ENCODE data around the gene ABI3. TPM values are rescaled to one million over a fixed set of nuclear protein-coding genes. Genes with fewer than 3 reads are reported as not detected.

Gene ABI3
- polyA plus RNA-seq, 10 donors: 3.0 to 5.4 (median 4.0) TPM

DNA sequence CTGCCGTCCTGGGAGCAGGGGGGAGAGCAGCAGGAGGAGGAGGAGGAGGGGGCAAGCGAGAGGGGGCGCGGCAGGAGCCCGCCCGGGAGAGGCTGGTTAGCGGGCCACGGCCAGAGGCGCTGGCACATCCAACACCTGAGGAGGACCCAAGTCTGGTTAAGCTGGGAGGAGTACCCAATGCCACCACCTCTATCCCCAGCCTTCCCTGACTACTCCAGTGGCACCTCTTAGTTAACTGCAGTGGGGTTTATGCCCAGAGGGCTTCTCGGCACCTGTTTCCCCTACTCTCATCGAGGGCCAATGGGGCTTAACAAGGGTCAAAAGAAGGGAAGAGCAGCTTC is 14.5 kb downstream of the ABI3 start:
- no peak for DNase-seq

DNA sequence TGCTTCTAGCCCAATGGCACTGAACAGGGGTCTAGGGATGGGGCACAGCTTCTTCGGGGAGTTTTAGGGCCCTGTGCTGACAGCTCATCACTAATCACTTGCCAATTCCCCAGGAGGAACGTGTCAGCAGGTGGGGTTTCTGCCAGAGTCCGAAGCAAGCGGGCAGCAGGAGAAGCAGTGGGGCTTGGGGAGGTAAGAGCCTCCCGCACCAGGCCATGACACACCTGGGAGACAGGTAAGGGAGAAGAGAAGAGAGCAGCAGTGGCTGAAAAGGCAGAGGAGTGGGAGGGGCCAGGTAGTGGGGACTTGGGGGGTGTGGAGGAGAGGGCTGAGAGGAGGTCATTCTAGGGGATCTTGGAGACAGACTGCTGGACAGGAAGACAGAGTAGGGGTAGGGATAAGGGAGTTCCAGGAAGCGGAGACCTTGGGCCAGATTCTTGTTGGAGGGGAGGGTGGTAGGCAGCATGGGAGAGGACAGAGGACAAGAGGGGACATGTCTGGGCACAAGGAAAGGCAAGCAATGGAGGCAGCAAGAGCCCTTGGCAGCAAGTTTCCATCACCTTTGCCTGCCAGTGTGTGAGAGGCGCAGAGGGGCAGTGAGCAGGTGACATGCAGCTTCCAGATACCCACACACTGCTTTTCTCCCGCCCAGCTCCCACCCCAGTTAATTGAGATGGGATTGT is 15.2 kb downstream of the ABI3 start:
- no peak for DNase-seq

DNA sequence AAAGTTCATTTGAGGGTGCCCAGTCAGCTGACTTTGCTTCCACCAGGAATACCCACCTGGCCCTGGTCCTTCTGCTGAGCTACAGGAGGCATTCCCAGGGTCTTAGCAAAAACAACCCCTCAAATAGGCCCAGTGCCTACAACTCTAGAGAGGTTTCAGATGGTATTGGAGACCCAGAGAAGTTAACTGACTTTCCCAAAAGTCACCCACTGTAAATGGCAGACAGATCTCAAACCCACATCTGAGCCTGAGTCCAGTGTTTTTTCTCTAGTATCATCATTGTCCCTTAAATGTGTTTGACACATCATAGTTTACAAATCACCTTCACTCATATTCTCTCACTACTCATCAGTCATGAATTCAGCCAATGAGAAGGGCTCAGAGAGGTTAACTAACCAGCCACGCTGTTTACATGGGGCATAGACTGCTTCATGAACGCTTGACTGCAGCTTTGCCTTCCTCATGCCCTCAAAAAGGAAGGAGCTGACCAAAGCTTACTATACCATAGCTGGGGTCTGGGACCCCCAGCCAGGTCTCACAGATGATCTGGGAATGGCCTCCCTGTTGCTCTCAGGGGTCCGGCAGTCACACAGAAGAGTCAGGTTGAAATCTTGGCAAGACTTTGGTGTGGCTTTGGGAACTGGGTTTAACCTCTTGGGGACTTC is 16.4 kb downstream of the ABI3 start:
- no peak for DNase-seq

DNA sequence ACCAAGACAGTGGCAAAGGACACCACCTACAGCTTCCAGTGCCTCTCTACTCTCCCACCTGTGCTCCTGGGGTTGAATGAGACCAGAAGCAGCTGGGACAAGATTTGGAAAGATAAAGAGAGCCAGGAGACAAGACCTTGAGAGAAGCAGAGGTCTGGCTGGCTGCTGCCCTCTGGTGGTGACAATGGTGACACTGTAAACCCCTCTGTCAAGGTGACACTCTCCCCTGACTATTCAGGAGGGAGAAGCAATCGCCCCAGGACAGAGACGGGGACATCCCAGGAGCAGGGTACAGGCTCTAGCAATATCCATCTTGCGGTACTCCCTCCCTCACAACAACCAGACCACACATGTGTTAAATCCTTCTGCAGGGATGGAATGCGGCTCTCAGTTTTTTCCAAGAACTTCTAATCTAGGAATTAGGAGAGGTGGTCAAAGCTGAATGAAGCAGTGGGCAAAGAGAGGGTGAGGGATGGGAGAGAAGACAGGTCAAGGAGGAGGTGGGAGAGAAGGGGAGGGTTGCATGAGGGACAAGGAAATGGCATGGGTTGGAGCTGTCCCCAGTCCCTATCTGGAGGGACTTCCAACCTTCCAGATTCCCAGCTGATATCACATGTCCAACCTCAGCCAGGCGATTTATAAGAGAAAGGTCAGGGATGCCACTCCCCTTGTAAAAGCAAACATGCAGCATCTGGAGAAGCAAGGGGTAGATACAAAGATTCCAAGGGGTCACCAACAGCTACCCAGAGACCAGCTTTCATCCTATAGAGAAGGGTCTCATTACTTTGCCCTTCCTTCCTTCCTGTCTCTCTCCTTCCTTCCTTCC is 17.1 kb downstream of the ABI3 start:
- peak in 2 of 3 donors; percentile 63 to 78 for DNase-seq

DNA sequence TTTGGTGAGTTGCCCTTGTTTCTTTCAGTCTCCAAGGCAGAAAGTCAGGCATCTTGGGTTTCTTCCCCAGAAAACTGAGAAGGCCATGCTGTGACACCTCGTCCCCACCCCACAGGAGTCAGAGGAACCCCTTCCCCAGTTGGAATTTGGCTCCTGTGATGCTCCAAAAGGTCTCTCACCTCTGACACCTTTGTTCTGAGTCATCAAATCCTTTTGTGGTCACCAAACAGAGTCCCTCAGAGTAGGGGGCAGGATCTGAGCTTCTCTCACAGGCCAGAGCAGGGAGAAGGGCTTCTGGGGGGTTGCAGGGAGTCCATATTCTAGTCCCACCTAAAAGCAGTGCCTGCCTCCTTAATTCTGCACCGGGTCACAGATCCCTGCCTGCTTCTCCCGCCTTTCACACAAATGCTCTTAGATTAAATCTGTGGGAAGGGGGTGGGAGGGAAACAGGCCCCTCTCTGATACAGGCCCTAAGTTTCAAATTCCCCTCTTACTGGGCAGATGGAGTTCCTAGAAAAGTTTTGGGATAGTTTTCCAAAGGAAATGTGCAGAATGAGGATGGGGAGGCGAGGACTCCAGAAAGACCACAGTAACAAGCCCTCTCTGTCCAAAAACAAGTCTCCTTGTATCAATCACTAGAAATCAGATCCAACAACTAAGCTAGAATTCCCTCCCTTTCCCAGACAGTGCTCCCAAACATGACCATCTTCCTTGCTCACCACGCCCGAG is 18.7 kb downstream of the ABI3 start:
- DNase-seq: peak in 1 of 3 donors; percentile 3

DNA sequence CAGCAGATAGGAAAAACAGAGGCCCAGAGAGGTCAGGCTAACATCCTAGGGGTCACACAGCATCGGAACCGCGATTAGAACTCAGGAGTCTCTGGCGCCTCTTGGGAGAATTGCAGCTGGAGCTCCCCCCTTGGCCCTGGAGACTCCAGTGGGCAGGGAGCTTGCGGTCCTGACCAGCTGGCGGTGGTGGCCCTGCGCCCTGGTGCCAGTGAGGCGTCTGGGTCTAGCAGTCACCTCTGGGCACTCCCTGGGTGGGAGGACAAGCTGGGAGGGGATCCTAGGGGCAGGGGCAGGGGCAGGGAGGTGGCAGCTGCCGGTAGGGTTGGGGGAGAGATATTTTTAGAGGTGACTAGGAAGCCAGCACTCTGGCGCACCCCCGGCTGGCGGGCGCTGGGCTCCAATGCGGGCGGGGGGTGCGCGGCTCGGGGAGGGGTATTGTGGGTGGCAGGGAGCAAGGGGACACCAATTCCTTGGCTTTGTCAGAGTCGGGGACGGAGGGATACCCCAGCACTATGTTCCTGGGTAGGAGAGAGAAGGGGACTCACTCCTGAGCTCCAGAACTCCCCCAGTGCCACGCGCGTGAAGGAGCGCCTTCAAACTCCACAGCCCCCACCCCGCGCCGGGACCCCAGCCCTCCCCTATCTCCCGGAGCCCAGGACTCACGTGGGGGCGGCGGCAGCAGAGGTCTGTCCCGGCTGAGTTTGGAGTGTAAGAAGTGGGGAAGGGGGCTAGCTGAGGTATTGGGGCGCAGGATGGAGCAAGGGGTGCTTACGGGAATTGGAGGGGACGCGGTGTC is 19.5 kb downstream of the ABI3 start:
- DNase-seq: peak in 1 of 3 donors; percentile 14

DNA sequence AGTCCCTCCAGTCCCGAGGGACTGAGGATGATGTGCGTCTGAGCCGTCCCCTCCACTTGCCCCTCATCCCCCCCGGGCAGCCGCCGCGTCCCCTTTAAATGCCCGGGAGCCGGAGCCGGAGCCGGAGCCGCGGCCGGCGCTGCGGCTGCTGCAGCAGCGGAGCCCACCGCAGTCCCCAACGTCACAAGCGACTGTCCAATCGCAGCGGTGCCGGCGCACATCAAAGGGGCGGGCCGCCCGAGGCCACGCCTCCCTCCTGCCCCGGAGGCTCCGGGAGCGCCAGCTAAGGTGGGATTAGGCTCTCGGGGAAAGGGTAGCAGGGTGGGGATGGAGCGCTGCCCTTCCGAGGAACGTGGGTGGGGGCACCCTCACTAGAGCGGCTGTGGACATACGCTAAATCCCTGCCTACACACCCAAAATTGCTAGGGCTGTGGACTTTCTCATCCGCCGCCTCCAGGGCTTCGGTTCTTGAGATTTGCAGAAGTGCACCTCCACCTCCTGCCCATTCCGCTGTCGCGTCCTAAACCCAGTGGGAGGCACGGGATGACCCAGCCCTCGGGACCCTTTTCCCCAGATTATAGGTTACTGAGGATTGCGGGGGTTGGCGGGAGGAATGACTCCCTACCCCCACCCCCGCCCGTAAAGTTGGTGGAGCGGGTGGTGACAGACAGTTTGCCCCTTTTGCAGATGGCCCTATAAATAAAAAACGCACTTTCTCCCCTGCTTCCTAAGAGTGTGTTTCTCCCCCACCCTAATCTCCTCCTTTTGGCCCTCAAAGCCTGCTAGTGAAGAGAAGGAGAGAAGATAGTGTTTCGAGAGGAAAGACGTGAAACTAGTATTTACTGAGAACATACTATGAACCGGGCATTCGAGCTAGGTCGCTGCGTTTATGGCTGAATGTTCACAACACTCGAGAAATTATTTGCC is 20.4 kb downstream of the ABI3 start, which contains the start of gene PHOSPHO1:
TSS of gene PHOSPHO1 (minus strand) at position 152 of the 927 bp plus-strand sequence. CDS start 4,096 bp downstream, outside the sequence.
- peak; percentile 71 to 92 (median 85) for DNase-seq

DNA sequence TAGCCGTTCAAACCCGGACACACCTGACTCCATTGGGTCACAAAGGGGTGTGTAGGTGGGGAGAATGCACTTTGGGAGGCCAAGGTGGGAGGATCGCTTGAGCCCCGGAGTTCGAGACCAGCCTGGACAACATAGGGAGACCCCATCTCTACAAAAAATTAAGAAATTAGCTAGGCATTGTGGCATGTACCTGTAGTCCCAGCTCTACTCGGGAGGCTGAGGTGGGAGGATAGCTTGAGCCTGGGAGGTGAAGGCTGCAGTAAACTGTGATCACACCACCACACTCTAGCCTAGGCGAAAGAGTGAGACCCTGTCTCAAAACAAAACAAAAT is 21.0 kb downstream of the ABI3 start:
- peak in 1 of 3 donors; percentile 0 for DNase-seq

DNA sequence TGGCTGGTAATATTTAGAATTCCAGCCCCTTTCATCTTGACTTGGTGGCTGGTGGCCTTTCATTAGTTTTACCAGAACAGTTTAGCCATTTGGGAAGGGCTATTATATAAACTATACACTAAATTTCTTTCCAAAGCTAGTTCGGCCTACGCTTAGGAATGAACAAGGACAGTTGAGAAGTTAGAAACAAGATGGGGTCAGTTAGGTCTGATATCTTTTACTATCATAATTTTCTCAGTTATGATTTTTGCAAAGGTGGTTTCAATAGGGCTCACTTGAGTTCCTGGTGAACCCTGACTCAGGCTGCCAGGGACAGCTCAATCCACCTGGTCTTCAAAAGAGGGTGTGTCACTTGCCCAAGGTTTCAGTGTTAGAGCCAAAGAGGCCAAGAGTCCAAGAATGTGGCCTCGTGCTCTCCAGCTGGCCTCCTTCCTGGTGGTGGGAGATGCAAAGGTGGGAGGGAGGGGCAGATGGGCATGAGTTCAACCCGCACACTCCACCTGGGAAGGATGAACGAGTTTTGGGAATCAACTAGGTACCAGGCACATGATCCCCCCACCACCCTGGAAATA is 24.1 kb downstream of the ABI3 start:
- no peak for DNase-seq

DNA sequence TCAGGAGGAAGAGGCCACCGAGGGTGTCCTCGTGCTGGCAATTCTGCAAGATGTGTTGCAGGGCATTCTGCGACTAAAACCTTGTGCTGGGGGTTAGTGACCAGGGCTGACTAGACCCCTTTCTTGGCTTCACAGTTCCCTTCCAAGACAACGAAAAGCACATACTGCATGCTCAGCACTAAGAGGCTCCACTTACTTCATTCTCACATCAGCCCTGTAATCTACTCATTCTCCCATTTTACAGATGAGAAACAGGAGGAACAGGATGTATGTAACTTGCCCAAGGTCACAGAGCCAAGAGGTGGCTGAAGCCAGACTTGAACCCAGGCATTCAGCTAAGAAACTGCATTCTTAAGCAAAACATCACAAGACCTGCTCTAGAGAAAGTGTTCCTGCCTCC is 25.4 kb downstream of the ABI3 start:
- no peak for DNase-seq

DNA sequence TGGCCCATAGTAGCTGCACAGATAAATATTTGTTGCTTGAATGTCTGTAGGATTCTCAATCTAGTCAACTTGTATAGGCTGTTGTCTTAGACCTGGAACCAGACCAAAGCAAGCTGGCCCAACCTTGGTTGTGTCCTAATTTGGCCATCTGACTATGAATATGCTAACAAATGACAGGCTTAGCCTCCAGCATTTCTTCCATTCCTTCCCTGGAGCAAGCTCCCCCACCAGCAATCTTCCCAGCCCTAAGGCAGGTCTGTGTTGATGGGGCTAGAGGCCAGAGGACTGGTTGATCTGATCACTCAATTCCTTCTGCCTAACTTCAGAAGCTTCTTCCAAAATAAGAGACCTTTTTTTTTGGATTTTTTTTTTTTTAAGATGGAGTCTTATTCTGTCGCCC is 29.5 kb downstream of the ABI3 start:
- DNase-seq: no peak

DNA sequence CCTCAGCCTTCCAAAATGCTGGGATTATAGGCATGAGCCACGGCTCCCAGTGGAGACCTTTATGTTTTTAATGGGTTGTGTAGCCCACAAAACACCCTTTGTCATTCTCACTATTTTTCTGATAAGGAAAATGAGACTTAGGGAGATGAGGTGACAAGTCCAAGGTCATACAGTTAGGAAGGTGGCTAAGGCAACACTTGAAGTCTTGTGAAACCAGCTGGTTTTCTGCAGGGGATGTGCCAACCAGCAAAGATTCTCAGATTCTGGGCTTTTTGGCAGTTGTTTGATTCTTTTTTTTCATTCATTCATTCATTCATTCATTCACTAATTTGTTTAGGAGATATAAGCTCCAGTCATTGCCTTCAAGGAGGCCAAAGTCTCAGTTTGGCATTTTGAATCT is 30.1 kb downstream of the ABI3 start:
- DNase-seq: no peak

DNA sequence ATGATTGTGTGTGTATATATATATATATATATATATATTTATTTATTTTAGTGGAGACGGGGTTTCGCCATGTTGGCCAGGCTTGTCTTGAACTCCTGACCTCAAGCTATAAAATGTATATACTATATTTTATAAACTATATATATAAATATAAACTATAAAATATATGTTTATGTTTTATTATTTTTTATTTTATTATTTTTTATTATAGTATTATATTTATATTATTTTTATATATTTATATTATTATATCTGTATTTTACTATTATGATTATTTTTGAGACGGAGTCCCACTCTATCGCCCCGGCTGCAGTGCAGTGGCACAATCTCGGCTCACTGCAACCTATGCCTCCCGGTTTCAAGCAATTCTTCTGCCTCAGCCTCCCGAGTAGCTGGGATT is 30.5 kb downstream of the ABI3 start:
- DNase-seq: no peak

DNA sequence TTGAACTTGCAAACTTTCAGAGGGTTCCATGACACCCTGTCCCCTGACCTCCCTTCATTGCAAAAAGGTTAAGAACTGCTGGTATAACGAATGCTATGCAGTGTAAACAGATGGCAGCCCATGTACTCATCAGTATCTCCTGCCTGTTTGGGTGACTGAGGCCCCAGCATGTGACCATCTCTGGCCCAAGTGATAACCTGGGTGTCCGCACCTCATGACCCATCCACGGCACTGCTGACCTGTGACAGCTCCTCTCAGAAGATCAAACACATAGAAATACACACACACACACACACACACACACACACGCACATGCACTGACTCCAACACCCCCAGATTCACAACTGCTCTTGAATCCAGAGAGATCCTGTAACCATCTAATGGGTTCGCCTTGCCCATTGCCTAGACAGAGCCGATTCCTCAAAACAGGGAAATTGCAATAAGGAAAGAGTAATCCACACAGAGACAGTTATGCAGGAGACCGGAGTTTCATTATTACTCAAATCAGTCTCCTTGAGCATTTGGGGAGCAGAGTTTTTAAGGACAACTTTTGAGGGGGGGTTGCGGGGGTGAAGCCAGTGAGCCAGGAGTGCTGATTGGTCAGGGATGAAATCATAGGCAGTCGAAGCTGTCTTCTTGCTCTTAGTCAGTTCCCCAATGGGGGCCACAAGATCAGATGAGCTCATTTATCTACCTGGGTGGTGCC is 31.3 kb downstream of the ABI3 start:
- no peak for DNase-seq

DNA sequence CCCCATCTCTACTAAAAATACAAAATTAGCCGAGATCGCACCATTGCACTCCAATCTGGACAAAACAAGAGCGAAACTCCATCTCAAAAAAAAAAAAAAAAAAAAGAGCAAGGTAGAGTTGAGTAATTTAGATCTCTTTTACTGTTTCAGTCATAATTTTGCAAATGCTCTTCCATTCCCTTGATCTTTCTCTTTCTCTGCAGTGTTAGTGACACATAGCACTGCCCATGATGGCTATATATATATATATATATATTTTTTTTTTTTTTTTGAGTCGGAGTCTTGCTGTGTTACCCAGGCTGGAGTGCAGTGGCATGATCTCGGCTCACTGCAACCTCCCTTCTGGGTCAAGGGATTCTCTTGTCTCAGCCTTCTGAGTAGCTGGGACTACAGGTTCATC is 32.3 kb downstream of the ABI3 start:
- DNase-seq: no peak

DNA sequence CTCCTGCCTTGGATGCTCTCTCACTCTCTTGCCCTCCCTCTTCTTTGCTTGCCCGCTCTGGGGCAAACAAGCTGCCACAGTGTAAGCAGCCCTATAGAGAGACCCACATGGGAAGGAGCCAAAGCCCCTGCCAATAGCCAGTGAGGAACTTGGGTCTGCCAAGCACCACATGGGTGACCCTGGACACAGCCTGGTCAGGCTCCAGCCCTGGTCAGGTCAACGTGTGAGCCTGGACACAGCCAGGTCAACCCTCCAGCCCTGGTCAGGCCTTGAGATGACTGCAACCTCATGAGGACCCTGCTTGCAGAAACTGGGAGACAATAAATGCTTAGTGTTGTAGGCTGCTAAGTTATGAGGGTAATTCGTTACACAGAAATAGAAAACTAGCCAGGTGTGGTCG is 34.3 kb downstream of the ABI3 start:
- no peak for DNase-seq

DNA sequence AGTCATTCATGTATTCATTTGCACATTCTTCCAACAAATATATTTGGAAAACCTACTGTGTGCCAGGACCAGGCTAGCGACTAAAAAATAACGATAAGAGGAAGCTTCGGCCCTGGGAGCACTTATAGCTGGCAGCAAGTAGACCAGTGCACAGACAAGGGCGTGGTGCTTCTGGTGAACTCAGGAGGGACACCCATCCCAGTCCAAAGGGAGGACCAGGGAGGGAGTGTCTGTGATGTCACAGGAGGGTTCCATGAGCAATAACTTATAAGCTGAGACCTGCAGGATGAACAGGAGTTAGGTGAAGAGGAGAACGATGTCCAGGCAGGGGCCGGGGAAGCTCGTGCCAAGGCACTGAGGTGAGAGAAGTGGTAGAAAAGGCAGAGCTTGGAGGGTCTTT is 37.4 kb downstream of the ABI3 start:
- DNase-seq: no peak

DNA sequence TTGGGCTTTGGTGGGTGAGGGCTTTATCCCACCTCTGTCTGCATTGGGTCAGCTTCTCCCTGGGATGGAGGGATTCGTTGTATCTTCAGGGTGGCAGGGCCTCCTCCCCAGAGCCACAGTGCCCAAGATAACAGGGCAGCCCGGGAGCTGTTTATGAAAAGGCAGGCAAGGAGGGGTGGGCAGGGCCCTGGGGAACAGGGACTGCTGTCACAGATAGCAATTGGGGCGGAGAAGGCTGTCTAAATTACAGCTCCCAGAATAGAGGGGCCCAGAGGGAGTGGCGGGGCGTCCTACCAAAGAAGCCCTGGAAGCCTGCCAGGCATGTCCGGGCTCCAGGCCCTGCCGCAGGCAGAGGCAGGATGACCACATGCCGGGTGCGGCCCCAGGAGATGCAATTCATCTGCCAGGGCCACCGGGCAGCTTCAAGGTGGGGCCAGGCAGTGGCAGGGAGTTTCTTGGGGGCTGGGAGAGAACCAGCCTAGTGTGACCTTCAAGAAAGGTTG is 38.8 kb downstream of the ABI3 start:
- peak in 2 of 3 donors; percentile 48 to 51 for DNase-seq
